ENCODE results near the gene ZNF280C.

GRCh38 chrX:130190801-130191200 lies 77.9 kb downstream of the ZNF280C start:
- TF ChIP-seq CTCF (IDR thresholded peaks at IDR 0.05) (no peak), POLR2A (IDR thresholded peaks at IDR 0.05) (no peak)
